ENCODE data around the gene SVIL.
"Not testable (repeated sequence)": the region's sequence is repeated elsewhere in the genome, so short reads cannot be mapped to it uniquely, and the experiment has no call there.

Gene SVIL

DNA sequence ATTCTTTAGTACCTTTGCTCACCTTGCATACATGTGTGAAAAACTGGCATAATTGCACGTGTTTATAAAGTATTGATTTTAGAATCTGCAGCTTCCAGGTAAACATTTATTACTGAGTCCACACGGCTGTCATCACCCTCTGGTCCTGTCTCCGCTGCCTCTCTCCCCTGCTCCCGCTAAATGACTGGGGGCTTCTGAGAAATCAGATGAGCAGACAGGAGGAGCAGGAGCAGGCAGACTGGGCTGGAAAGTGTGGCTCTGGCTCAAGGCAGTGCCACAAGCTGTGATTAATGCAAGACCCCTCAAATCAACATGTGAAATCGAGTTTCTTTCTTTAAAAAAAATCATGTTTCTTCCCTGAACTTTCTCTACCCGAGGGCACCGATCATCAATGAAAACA, 68.6 kb downstream of the SVIL start:
- not testable (repeated sequence) for H3K9ac ChIP-seq (ENCODE audit: low read depth in 1 of 2, low read length in 2 of 2); H3K4me1 ChIP-seq (ENCODE audit: control insufficient read depth in 2 of 2, insufficient read depth in 2 of 2, low read length in 2 of 2); H3K9me3 ChIP-seq (ENCODE audit: control insufficient read depth in 2 of 2, low read length in 2 of 2); H3K36me3 ChIP-seq (ENCODE audit: control insufficient read depth in 2 of 2, insufficient read depth in 2 of 2, low read length in 2 of 2); H3K4me3 ChIP-seq (ENCODE audit: low read length in 2 of 2); H3K27ac ChIP-seq (ENCODE audit: low read depth in 2 of 2, low read length in 2 of 2); H3K27me3 ChIP-seq (ENCODE audit: control insufficient read depth in 2 of 2, insufficient read depth in 2 of 2, low read length in 2 of 2)

DNA sequence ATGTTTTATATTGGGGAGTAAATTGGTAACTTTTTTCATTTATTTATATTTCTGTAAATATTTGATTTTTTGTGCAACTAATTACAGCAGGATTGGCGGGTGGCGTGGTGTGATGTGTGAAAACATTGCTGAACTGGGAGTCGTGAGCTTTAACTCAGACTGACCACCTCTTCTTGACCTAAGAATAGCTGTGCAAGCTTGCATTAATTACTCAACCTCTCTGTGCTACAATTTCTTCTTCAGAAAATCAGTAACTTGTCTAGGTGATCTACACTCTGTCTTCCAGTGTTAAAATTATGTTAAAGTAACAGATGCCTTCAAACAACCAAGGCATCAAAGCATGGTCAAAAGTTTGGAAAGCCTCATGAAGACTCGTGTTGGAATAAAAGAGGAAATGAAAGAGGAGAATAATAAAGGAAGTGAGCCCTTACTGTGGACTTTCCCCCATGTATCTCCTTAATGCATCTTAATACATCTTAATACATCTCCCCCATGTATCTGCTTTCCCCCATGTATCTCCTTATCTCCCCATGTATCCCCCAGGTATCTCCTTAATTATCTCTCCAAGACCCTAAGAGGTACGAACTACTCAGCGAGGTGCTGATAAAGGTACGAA, 71.2 kb downstream of the SVIL start:
- peaks cover 0 to 7% of the 10 kb centered on the region in 2 donors for H3K4me1 ChIP-seq (ENCODE audit: control insufficient read depth in 2 of 2, insufficient read depth in 2 of 2, low read length in 2 of 2)
- H3K36me3 ChIP-seq (ENCODE audit: control insufficient read depth in 2 of 2, insufficient read depth in 2 of 2, low read length in 2 of 2) = no peaks in the 10 kb centered on the region
- no peaks in the 10 kb centered on the region for H3K9me3 ChIP-seq (ENCODE audit: control insufficient read depth in 2 of 2, low read length in 2 of 2)
- H3K27ac ChIP-seq (ENCODE audit: low read depth in 2 of 2, low read length in 2 of 2) = no peak overlapping the region
- H3K4me3 ChIP-seq (ENCODE audit: low read length in 2 of 2) = no peak overlapping the region
- H3K27me3 ChIP-seq (ENCODE audit: control insufficient read depth in 2 of 2, insufficient read depth in 2 of 2, low read length in 2 of 2) = no peaks in the 10 kb centered on the region
- H3K9ac ChIP-seq (ENCODE audit: low read depth in 1 of 2, low read length in 2 of 2) = no peak overlapping the region

- H3K4me1 ChIP-seq (ENCODE audit: control insufficient read depth in 2 of 2, insufficient read depth in 2 of 2, low read length in 2 of 2); H3K27ac ChIP-seq (ENCODE audit: low read depth in 2 of 2, low read length in 2 of 2); H3K9me3 ChIP-seq (ENCODE audit: control insufficient read depth in 2 of 2, low read length in 2 of 2); H3K4me3 ChIP-seq (ENCODE audit: low read length in 2 of 2); H3K9ac ChIP-seq (ENCODE audit: low read depth in 1 of 2, low read length in 2 of 2); H3K36me3 ChIP-seq (ENCODE audit: control insufficient read depth in 2 of 2, insufficient read depth in 2 of 2, low read length in 2 of 2); H3K27me3 ChIP-seq (ENCODE audit: control insufficient read depth in 2 of 2, insufficient read depth in 2 of 2, low read length in 2 of 2): not testable (repeated sequence)
Measured at GRCh38 chr10:29563006-29563405, 71.8 kb downstream of the SVIL start.

GRCh38 chr10:29559996-29560395, 74.8 kb downstream of the SVIL start:
- Histone ChIP-seq H3K36me3 (ENCODE audit: control insufficient read depth in 2 of 2, insufficient read depth in 2 of 2, low read length in 2 of 2) (peaks cover 2 to 3% of the 10 kb centered on the region in 2 donors), H3K27ac (ENCODE audit: low read depth in 2 of 2, low read length in 2 of 2) (no peak overlapping the region), H3K9me3 (ENCODE audit: control insufficient read depth in 2 of 2, low read length in 2 of 2) (no peaks in the 10 kb centered on the region), H3K4me1 (ENCODE audit: control insufficient read depth in 2 of 2, insufficient read depth in 2 of 2, low read length in 2 of 2) (peaks cover 0 to 7% of the 10 kb centered on the region in 2 donors), H3K27me3 (ENCODE audit: control insufficient read depth in 2 of 2, insufficient read depth in 2 of 2, low read length in 2 of 2) (no peaks in the 10 kb centered on the region), H3K9ac (ENCODE audit: low read depth in 1 of 2, low read length in 2 of 2) (no peak overlapping the region), H3K4me3 (ENCODE audit: low read length in 2 of 2) (no peak overlapping the region)

DNA sequence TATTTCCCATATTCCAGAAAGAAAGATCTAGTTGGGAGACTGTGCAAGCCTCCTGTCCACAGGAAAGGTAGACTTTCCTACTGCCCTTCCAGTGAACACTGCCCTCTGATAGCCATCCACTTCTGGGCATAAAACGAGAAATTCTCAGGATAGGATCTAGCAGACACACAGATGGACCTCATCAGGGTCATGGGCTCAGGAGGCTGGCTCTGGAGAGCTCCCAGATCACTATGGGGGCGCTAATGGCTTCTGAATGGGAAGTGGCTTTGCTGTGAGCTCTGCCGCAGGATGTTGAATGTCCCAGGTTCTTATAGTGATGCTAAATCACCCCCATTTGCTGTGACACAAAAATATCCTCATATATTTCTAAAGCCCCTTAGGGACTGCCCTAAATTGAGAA, 77.1 kb downstream of the SVIL start:
- Histone ChIP-seq H3K36me3 (ENCODE audit: control insufficient read depth in 2 of 2, insufficient read depth in 2 of 2, low read length in 2 of 2) (peaks cover 15 to 16% of the 10 kb centered on the region in 2 donors), H3K27me3 (ENCODE audit: control insufficient read depth in 2 of 2, insufficient read depth in 2 of 2, low read length in 2 of 2) (no peaks in the 10 kb centered on the region), H3K4me3 (ENCODE audit: low read length in 2 of 2) (no peak overlapping the region), H3K9me3 (ENCODE audit: control insufficient read depth in 2 of 2, low read length in 2 of 2) (no peaks in the 10 kb centered on the region), H3K9ac (ENCODE audit: low read depth in 1 of 2, low read length in 2 of 2) (no peak overlapping the region), H3K4me1 (ENCODE audit: control insufficient read depth in 2 of 2, insufficient read depth in 2 of 2, low read length in 2 of 2) (peaks cover 0 to 7% of the 10 kb centered on the region in 2 donors), H3K27ac (ENCODE audit: low read depth in 2 of 2, low read length in 2 of 2) (no peak overlapping the region)

GRCh38 chr10:29555746-29556481, 78.9 kb downstream of the SVIL start:
- H3K27ac ChIP-seq (ENCODE audit: low read depth in 2 of 2, low read length in 2 of 2) = no peak overlapping the region

DNA sequence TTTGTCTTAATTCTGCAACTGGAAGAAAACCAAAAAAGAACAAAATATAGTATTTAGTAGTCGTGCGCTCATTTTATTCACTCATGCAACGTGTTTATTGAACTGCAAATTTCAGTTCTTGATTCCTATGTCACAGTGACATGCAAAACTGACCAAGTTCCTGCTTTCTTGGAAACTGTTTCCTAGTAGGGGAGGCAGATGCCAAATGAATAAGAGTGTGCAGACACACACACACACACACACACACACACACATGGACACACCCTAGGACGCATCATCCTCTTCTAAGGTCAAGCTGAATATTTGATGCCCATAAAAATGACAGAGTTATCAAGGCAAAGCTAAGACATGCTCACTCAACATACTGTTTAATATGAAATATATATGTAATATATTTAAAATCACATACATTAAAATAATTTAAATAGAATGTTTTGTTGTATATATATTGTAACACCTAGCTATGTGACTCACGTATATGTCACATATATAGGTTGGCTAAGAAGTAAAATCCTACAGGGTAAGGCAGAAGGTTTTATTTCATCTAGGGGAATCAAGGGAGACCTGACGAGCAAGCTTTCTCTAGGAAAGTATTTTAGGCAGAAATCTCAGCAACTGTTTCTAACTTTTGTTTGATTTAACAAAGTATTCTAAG, 79.6 kb downstream of the SVIL start:
- Histone ChIP-seq H3K4me1 (ENCODE audit: control insufficient read depth in 2 of 2, insufficient read depth in 2 of 2, low read length in 2 of 2) (peaks cover 0 to 7% of the 10 kb centered on the region in 2 donors), H3K9me3 (ENCODE audit: control insufficient read depth in 2 of 2, low read length in 2 of 2) (no peaks in the 10 kb centered on the region), H3K36me3 (ENCODE audit: control insufficient read depth in 2 of 2, insufficient read depth in 2 of 2, low read length in 2 of 2) (peaks cover 28% of the 10 kb centered on the region in 2 donors), H3K27me3 (ENCODE audit: control insufficient read depth in 2 of 2, insufficient read depth in 2 of 2, low read length in 2 of 2) (no peaks in the 10 kb centered on the region), H3K4me3 (ENCODE audit: low read length in 2 of 2) (no peak overlapping the region), H3K9ac (ENCODE audit: low read depth in 1 of 2, low read length in 2 of 2) (no peak overlapping the region), H3K27ac (ENCODE audit: low read depth in 2 of 2, low read length in 2 of 2) (no peak overlapping the region)

More at GRCh38 chr10:29555746-29556481, 78.9 kb downstream of the SVIL start:
- Histone ChIP-seq H3K4me3 (ENCODE audit: low read length in 2 of 2) (no peak overlapping the region), H3K36me3 (ENCODE audit: control insufficient read depth in 2 of 2, insufficient read depth in 2 of 2, low read length in 2 of 2) (peaks cover 22% of the 10 kb centered on the region in 2 donors), H3K9me3 (ENCODE audit: control insufficient read depth in 2 of 2, low read length in 2 of 2) (no peaks in the 10 kb centered on the region), H3K27me3 (ENCODE audit: control insufficient read depth in 2 of 2, insufficient read depth in 2 of 2, low read length in 2 of 2) (no peaks in the 10 kb centered on the region), H3K4me1 (ENCODE audit: control insufficient read depth in 2 of 2, insufficient read depth in 2 of 2, low read length in 2 of 2) (peaks cover 0 to 7% of the 10 kb centered on the region in 2 donors), H3K9ac (ENCODE audit: low read depth in 1 of 2, low read length in 2 of 2) (no peak overlapping the region)

DNA sequence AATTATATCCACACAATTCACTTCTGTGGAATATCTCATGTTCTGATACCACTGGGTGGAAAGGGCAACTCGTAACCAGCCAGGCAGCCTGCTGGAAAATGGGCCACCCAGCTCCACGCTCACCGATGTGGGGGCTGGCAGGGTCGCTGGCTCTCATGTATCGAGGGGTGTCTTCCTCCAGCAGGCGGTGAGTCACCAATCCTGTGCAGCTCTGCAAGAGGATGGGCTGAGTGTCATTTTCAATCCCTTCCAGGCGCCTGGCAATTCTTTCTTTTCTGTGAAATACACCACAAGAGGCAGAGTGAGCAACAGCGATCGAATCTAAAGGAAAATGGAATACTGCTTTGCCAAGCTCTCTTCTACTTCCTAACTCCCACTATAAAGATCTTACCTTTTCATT, 80.1 kb downstream of the SVIL start:
- H3K4me1 ChIP-seq (ENCODE audit: control insufficient read depth in 2 of 2, insufficient read depth in 2 of 2, low read length in 2 of 2) = peaks cover 0 to 2% of the 10 kb centered on the region in 2 donors
- H3K36me3 ChIP-seq (ENCODE audit: control insufficient read depth in 2 of 2, insufficient read depth in 2 of 2, low read length in 2 of 2) = peaks cover 28% of the 10 kb centered on the region in 2 donors
- H3K9ac ChIP-seq (ENCODE audit: low read depth in 1 of 2, low read length in 2 of 2) = no peak overlapping the region
- no peaks in the 10 kb centered on the region for H3K9me3 ChIP-seq (ENCODE audit: control insufficient read depth in 2 of 2, low read length in 2 of 2)
- no peak overlapping the region for H3K27ac ChIP-seq (ENCODE audit: low read depth in 2 of 2, low read length in 2 of 2)
- H3K27me3 ChIP-seq (ENCODE audit: control insufficient read depth in 2 of 2, insufficient read depth in 2 of 2, low read length in 2 of 2) = no peaks in the 10 kb centered on the region
- H3K4me3 ChIP-seq (ENCODE audit: low read length in 2 of 2) = no peak overlapping the region

DNA sequence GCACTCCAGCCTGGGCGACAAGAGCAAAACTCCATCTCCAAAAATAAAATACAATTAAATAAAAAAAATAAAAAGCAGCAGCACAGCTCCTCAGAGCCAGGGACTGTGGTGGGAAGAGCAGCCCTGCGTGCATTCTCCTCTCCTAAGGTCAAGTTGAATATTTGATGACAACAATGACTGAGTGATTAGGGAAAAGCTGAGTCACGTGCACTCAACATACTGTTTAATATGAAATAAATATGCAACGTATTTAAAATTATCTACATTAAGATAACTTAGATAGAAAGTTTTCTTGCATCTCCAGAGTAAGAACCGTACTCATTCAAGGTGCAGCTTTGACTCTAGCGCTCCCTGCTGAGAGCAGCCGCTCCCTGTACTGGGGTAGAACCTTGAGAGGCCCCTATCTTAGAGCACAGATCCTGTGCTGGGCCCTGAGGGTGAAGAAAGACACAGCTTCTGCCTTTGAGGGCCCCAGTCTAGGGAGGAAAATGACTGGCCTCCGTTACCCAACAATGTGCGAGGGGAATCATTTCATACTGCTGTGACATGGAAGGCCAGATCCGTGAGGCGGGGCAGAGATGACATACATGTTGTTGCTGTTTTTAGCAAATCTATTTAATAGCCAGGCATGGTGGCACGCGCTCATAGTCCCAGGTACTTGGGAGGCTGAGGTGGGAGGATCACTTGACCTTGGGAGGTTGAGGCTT, 81.1 kb downstream of the SVIL start:
- Histone ChIP-seq H3K9me3 (ENCODE audit: control insufficient read depth in 2 of 2, low read length in 2 of 2) (no peaks in the 10 kb centered on the region), H3K4me1 (ENCODE audit: control insufficient read depth in 2 of 2, insufficient read depth in 2 of 2, low read length in 2 of 2) (no peaks in the 10 kb centered on the region), H3K27me3 (ENCODE audit: control insufficient read depth in 2 of 2, insufficient read depth in 2 of 2, low read length in 2 of 2) (no peaks in the 10 kb centered on the region), H3K27ac (ENCODE audit: low read depth in 2 of 2, low read length in 2 of 2) (no peak overlapping the region), H3K4me3 (ENCODE audit: low read length in 2 of 2) (no peak overlapping the region), H3K9ac (ENCODE audit: low read depth in 1 of 2, low read length in 2 of 2) (no peak overlapping the region), H3K36me3 (ENCODE audit: control insufficient read depth in 2 of 2, insufficient read depth in 2 of 2, low read length in 2 of 2) (peaks cover 28% of the 10 kb centered on the region in 2 donors)

DNA sequence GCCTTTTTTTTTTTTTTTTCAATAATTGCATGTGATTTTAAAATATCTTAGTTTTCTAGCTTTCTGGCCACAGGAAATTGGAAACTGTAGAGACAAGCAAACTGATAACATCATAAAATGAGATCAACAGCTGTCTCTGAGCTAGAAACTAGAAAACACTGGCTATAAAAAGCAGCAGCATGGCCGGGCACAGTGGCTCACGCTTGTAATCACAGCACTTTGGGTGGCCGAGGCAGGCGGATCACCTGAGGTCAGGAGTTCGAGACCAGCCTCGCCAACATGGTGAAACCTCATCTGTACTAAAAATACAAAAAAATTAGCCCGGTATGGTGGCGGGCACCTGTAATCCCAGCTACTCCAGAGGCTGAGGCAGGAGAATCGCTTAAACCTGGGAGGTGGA, 81.7 kb downstream of the SVIL start:
- not testable (repeated sequence) for H3K4me3 ChIP-seq (ENCODE audit: low read length in 2 of 2); H3K4me1 ChIP-seq (ENCODE audit: control insufficient read depth in 2 of 2, insufficient read depth in 2 of 2, low read length in 2 of 2); H3K27ac ChIP-seq (ENCODE audit: low read depth in 2 of 2, low read length in 2 of 2); H3K27me3 ChIP-seq (ENCODE audit: control insufficient read depth in 2 of 2, insufficient read depth in 2 of 2, low read length in 2 of 2); H3K9ac ChIP-seq (ENCODE audit: low read depth in 1 of 2, low read length in 2 of 2); H3K9me3 ChIP-seq (ENCODE audit: control insufficient read depth in 2 of 2, low read length in 2 of 2)
- H3K36me3 ChIP-seq (ENCODE audit: control insufficient read depth in 2 of 2, insufficient read depth in 2 of 2, low read length in 2 of 2) = peaks cover 28% of the 10 kb centered on the region in 2 donors
